CD14-positive monocyte (primary cell): Measurements from ENCODE around the gene TENM3. TPM values are rescaled to one million over a fixed set of nuclear protein-coding genes. Genes with fewer than 3 reads are reported as not detected.

Experiments used
- DNase-seq, 3 donors: peaks; one replicate each; pipeline ENCODE4 v3.0.0-alpha.2; 2011 to 2022
- H2AFZ ChIP-seq: 2 replicates; pipeline ENCODE4 v1.6.0; 2012; ENCODE audit warnings: mild to moderate bottlenecking, low read depth, low read length, inconsistent platforms; ENCODE audit not compliant: insufficient read depth, poor library complexity, severe bottlenecking
- H3K27ac ChIP-seq, 2 donors: 1 replicate in 1 of 2; 2 replicates in 1 of 2; pipeline ENCODE4 v1.5.1; 2012 to 2013; ENCODE audit warnings: low read length in 2 of 2, control low read depth in 1 of 2, inconsistent platforms in 1 of 2, low read depth in 1 of 2, mild to moderate bottlenecking in 1 of 2
- H3K27me3 ChIP-seq, 2 donors: one replicate each; pipeline versions ENCODE4 v1.6.0 to v1.6.1; 2011 to 2013; ENCODE audit warnings: low read length in 2 of 2; ENCODE audit not compliant: control insufficient read depth in 2 of 2, insufficient read depth in 2 of 2
- H3K36me3 ChIP-seq, 2 donors: replicated peaks in 1 of 2; 1 replicate in 1 of 2; 2 replicates in 1 of 2; pipeline versions ENCODE4 v1.5.1 to v1.6.1; 2012 to 2013; ENCODE audit warnings: low read length in 2 of 2, control low read depth in 1 of 2, inconsistent platforms in 1 of 2, mild to moderate bottlenecking in 1 of 2; ENCODE audit not compliant: insufficient read depth in 2 of 2, control insufficient read depth in 1 of 2
- H3K4me1 ChIP-seq, 2 donors: 1 replicate in 1 of 2; 2 replicates in 1 of 2; pipeline versions ENCODE4 v1.5.1 to v1.6.1; 2012 to 2013; ENCODE audit warnings: low read length in 2 of 2, control low read depth in 1 of 2, inconsistent platforms in 1 of 2, mild to moderate bottlenecking in 1 of 2, moderate library complexity in 1 of 2; ENCODE audit not compliant: insufficient read depth in 2 of 2, control insufficient read depth in 1 of 2
- H3K4me2 ChIP-seq: replicated peaks from 2 replicates; pipeline ENCODE3; 2012; ENCODE audit warnings: low read length, moderate library complexity, mild to moderate bottlenecking; ENCODE audit not compliant: poor library complexity, severe bottlenecking; ENCODE audit errors: extremely low read depth
- H3K4me3 ChIP-seq, 3 experiments: fragments of 200-600 bp in 1 of 3; sonication (generic) in 1 of 3; replicated peaks in 1 of 3; 1 replicate in 2 of 3; 2 replicates in 1 of 3; pipeline ENCODE4 v1.5.1; 2011 to 2013; ENCODE audit warnings: low read length in 3 of 3, mild to moderate bottlenecking in 3 of 3, control low read depth in 2 of 3, low read depth in 2 of 3, inconsistent platforms in 1 of 3, moderate library complexity in 1 of 3
- H3K79me2 ChIP-seq: 2 replicates; pipeline ENCODE4 v1.6.0; 2012; ENCODE audit warnings: mild to moderate bottlenecking, control low read depth, inconsistent platforms, low read length, moderate library complexity; ENCODE audit not compliant: insufficient read depth
- H3K9ac ChIP-seq: 2 replicates; pipeline ENCODE4 v1.6.0; 2017; ENCODE audit warnings: low read length, mild to moderate bottlenecking; ENCODE audit not compliant: insufficient read depth, poor library complexity, severe bottlenecking
- H3K9me3 ChIP-seq, 2 donors: replicated peaks in 1 of 2; 1 replicate in 1 of 2; 2 replicates in 1 of 2; pipeline versions ENCODE4 v1.5.1 to v1.6.1; 2012 to 2013; ENCODE audit warnings: low read length in 2 of 2, control low read depth in 1 of 2; ENCODE audit not compliant: control insufficient read depth in 1 of 2, insufficient read depth in 1 of 2
- H4K20me1 ChIP-seq: 2 replicates; pipeline ENCODE4 v1.6.0; 2012; ENCODE audit warnings: mild to moderate bottlenecking, low read length, control low read depth, moderate library complexity; ENCODE audit not compliant: insufficient read depth
- H3K27ac Mint-ChIP-seq, 7 donors: one replicate each; pipeline ENCODE4 v1.8.0; 2020; ENCODE audit warnings: mild to moderate bottlenecking in 7 of 7, mixed read lengths in 7 of 7, moderate library complexity in 6 of 7, inconsistent platforms in 2 of 7
- H3K27me3 Mint-ChIP-seq, 3 donors: one replicate each; pipeline ENCODE4 v1.8.0; 2021 to 2022; ENCODE audit warnings: low read depth in 3 of 3, mild to moderate bottlenecking in 3 of 3, mixed read lengths in 3 of 3, moderate library complexity in 3 of 3, inconsistent platforms in 1 of 3
- H3K36me3 Mint-ChIP-seq, 2 donors: one replicate each; pipeline ENCODE4 v1.8.0; 2020; ENCODE audit warnings: mixed read lengths in 2 of 2, inconsistent platforms in 1 of 2, mild to moderate bottlenecking in 1 of 2
- H3K4me1 Mint-ChIP-seq: one replicate; pipeline ENCODE4 v1.8.0; 2020; ENCODE audit warnings: mild to moderate bottlenecking, mixed read lengths
- H3K4me3 Mint-ChIP-seq, 2 donors: one replicate each; pipeline ENCODE4 v1.8.0; 2020; ENCODE audit warnings: mild to moderate bottlenecking in 2 of 2, mixed read lengths in 2 of 2, moderate library complexity in 1 of 2
- H3K9me3 Mint-ChIP-seq, 7 donors: one replicate each; pipeline ENCODE4 v1.8.0; 2020 to 2022; ENCODE audit warnings: mixed read lengths in 7 of 7, mild to moderate bottlenecking in 6 of 7, moderate library complexity in 6 of 7, inconsistent platforms in 2 of 7
- CTCF ChIP-seq: fragments of 200-600 bp; IDR thresholded peaks from one replicate; pipeline ENCODE4 v1.8.0; 2022; ENCODE audit warnings: antibody characterized with exemption, mild to moderate bottlenecking
- WGBS: methylation state at CpG from one replicate; pipeline ENCODE4 v1.1.5; 2013; ENCODE audit warnings: missing lambda C conversion rate; ENCODE audit not compliant: insufficient coverage; 5-methylcytosine and 5-hydroxymethylcytosine counted together
- intact Hi-C, 2 donors: fragments of 100-400 bp; cut with micrococcal nuclease; formaldehyde crosslinking; loops; one replicate each; pipeline versions ENCODE4 v1.15.0 to v1.15.1; 2023
- polyA plus RNA-seq, 3 donors: library from polyadenylated mRNA; depleted of rRNA in 1 of 3; unstranded in 2 of 3; stranded (reverse) in 1 of 3; fragments of 300-500 nt in 2 of 3; fragments of >200 nt in 1 of 3; fragmentation: Illumina TruSeq in 2 of 3; gene quantifications; 1 replicate in 2 of 3; 2 replicates in 1 of 3; pipeline ENCODE4 v1.2.3, GENCODE V29; 2012 to 2021

Gene TENM3
- polyA plus RNA-seq, 3 donors, result not detected

- WGBS, result no CpG with 5 or more reads among the region's 3 CpGs
- Histone ChIP-seq H3K9ac (no peak overlapping the region), H2AFZ (no peak overlapping the region), H3K36me3 (no peaks in the 10 kb centered on the region), H3K79me2 (no peaks in the 10 kb centered on the region), H3K4me2 (no peak overlapping the region), H3K9me3 (no peaks in the 10 kb centered on the region), H4K20me1 (no peaks in the 10 kb centered on the region), H3K27ac (no peak overlapping the region), H3K4me1 (no peaks in the 10 kb centered on the region), H3K27me3 (no peaks in the 10 kb centered on the region), H3K4me3 (no peak overlapping the region)
- Mint-ChIP-seq H3K27me3 (no peaks in the 10 kb centered on the region), H3K4me1 (no peaks in the 10 kb centered on the region), H3K27ac (no peak overlapping the region), H3K36me3 (no peaks in the 10 kb centered on the region), H3K4me3 (no peak overlapping the region), H3K9me3 (no peaks in the 10 kb centered on the region)
- no peak for DNase-seq
- no peak for TF ChIP-seq CTCF
- intact Hi-C loops, result no loop called here
Observed at GRCh38 chr4:182699201-182699600, 456.0 kb downstream of the TENM3 start.

GRCh38 chr4:182699795-182700194, 456.6 kb downstream of the TENM3 start:
- no peak for DNase-seq
- Histone ChIP-seq H3K27me3 (no peaks in the 10 kb centered on the region), H3K79me2 (no peaks in the 10 kb centered on the region), H3K4me1 (no peaks in the 10 kb centered on the region), H4K20me1 (no peaks in the 10 kb centered on the region), H3K9ac (no peak overlapping the region), H3K27ac (no peak overlapping the region), H3K4me3 (no peak overlapping the region), H3K9me3 (no peaks in the 10 kb centered on the region), H3K36me3 (no peaks in the 10 kb centered on the region), H2AFZ (no peak overlapping the region), H3K4me2 (no peak overlapping the region)
- no peak for TF ChIP-seq CTCF
- intact Hi-C loops, result no loop called here
- H3K4me1 Mint-ChIP-seq, result no peaks in the 10 kb centered on the region
- no peak overlapping the region for H3K4me3 Mint-ChIP-seq
- no peaks in the 10 kb centered on the region for H3K36me3 Mint-ChIP-seq
- no peaks in the 10 kb centered on the region for H3K27me3 Mint-ChIP-seq
- no CpG with 5 or more reads among the region's 3 CpGs for WGBS
- H3K27ac Mint-ChIP-seq, result no peak overlapping the region
- no peaks in the 10 kb centered on the region for H3K9me3 Mint-ChIP-seq
